ENCODE results near the gene SCN7A.
"Not testable (repeated sequence)": the region's sequence is repeated elsewhere in the genome, so short reads cannot be mapped to it uniquely, and the experiment has no call there.

The SCN7A gene

DNA sequence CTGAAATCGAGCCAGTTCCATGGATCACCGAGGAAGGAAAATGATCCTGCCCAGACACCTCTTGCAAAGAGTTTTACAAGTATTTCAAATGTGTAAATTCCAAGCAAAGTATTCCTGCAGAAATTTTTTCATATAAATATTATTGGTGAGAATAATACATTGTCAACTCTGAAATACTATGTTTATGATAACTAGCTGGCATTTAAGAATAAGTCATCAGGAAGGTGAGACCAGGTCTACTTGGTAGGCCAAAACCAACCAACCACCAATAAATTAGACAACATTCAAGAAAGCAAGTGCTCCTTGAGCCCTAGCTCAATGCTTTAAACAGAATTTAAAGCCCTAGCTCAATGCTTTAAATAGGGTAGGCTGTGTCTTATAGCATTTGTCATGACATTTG lies 21.7 kb downstream of the SCN7A start:
- no peak for TF ChIP-seq ZNF274 (IDR thresholded peaks at IDR 0.05; ENCODE audit: low read depth, low read length)
- H3K4me3 ChIP-seq (ENCODE audit: low read length): no peak overlapping the region

DNA sequence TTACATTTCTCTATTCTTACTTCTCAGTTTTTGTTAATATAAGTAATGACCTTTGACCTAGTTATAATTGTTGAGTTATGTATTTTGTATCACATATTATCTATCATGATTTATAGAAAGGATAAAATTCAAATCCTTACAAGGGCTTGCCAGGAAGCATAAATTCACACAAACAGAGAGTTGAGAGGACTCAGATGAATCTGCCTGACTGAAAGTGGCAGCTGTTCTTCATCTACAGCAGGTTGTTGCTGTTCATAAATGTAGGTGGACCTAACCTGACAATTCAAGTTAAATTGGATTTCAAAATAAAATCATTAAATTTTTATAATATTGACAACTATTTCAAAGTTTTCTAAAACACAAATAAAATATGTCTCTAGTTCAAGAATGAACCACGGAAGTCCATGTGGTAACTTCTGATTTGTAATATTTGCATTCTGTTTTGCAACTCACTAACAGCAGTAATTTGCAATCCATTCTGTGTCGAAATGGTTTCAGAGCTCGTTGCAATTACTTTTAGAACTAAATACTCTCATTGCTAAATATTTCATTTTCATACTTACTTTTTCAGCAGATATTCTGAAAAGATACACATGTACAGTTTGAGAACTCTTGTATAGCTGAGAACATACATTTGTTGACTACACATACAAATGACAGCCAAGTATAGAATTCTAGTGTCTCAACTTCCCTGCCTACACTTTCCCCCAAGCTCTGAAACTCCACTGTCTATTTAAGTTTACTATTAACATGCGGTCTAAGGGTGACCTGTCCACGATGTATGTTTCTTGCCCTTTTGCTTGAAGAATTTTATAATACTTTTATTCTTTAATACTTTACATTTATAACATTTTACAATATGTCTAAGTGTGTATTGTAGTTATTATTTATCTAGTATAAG lies 25.7 kb downstream of the SCN7A start:
- TF ChIP-seq ZNF274 (IDR thresholded peaks at IDR 0.05; ENCODE audit: low read depth, low read length): no peak
- H3K4me3 ChIP-seq (ENCODE audit: low read length): no peak overlapping the region

DNA sequence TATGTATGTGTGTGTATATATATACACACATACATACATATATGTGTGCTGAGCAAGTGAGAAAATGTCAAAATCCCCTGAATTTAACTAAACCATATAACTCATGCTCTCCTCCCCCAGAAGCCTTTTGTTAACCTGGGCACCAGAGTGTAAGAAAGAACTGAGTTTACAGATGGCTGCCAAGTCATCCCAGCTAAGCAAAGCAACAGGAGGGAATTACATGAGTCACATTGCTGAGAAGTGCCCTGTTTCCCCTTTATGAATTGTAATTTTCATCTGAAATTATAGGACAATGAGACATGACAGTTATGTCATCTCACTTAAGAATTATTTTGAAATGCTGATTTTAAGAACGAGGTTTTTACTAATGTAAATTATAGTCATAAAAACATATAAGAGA lies 29.9 kb downstream of the SCN7A start:
- no peak for TF ChIP-seq ZNF274 (IDR thresholded peaks at IDR 0.05; ENCODE audit: low read depth, low read length)
- H3K4me3 ChIP-seq (ENCODE audit: low read length): no peak overlapping the region

DNA sequence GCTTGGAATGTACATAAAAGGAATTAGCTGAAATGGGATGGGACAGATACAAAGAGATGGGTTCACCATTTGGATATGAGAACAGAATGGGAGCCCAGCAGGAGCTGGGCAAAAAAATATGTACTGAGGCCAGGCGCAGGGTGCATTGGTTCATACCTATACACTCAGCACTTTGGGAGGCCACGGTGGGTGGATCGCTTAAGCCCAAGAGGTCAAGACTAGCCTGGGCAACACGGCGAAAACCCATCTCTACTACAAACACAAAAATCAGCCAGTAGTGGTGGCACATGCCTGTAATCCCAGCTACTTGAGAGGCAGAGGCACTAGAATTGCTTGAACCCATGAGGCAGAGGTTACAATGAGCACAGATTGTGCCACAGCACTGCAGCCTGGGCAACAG lies 30.4 kb downstream of the SCN7A start:
- no peak for TF ChIP-seq ZNF274 (IDR thresholded peaks at IDR 0.05; ENCODE audit: low read depth, low read length)
- no peak overlapping the region for H3K4me3 ChIP-seq (ENCODE audit: low read length)

DNA sequence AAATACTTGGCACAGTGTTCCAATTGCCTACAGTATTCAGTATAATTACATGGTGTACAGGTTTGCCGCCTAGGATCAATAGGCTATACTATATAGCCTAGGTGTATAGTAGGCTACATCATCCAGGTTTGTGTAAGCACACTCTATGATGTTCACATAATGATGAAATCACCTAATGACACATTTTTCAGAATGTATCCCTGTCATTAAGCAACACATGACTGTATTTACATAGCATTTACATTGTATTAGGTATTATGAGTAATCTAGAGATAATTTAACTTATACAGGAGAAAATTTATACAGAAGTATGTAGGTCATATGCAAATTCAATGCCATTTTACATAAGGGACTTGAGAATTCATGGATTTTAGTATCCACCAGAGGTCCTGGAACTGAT lies 35.4 kb downstream of the SCN7A start:
- H3K4me3 ChIP-seq (ENCODE audit: low read length): no peak overlapping the region
- no peak for TF ChIP-seq ZNF274 (IDR thresholded peaks at IDR 0.05; ENCODE audit: low read depth, low read length)

DNA sequence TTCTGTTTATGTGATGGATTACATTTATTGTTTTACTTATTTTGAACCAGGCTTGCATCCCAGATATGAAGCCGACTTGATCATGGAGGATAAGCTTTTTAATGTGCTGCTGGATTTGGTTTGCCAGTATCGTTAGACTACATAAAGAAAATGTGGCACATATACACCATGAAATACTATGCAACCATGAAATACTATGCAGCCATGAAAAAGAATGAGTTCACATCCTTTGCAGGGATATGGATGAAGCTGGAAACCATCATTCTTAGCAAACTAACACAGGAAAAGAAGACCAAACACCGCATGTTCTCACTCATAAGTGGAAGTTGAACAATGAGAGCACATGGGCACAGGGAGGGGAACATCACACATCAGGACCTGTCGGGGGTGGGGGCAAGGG lies 38.2 kb downstream of the SCN7A start:
- not testable (repeated sequence) for H3K4me3 ChIP-seq (ENCODE audit: low read length)

DNA sequence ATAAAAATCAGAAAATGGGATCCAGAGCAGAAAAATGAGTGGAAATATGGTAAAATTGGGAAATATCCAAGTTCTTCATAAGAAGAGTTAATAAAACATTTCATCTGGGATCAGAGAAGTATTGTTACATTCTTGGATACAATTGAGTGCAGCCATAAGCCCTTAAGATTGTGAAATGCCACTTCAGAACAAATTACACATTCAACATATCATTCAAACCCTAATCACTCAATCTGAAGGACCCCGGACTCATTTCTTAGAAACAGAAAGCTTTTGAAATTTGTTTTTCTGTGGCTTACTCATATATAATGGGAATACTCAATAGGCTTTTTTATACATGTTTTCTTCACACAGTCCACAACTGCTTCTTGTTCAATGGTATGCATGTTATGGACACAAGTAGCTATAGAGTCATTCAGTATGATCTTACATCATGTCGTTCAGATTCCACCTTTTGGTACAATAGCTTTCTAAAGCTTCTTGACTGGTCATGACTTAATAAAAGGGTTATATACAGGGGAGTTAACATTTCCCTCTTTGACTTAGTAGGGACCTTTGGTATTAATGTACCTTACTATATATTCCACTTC lies 39.9 kb downstream of the SCN7A start:
- no peak for TF ChIP-seq ZNF274 (IDR thresholded peaks at IDR 0.05; ENCODE audit: low read depth, low read length)
- no peak overlapping the region for H3K4me3 ChIP-seq (ENCODE audit: low read length)

DNA sequence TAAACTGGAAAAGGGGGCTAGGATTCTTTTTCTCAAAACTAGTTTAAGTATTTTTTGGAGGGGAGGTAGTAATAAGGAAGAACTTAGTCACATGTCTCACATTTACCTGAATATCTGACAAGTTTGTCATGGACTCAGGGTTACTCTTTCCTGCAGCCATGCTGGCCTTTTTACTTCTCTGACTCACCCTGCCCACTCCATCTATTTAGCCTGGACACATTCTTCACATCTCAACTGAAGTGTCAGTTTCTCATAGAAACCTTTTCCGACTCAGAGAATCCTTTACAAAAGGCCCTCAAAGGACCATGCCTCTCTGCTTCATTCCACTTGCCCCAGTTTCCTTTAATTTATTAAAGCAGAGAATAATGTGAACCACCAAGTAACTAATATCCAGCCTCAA lies 42.6 kb downstream of the SCN7A start:
- no peak for TF ChIP-seq ZNF274 (IDR thresholded peaks at IDR 0.05; ENCODE audit: low read depth, low read length)
- H3K4me3 ChIP-seq (ENCODE audit: low read length): no peak overlapping the region

DNA sequence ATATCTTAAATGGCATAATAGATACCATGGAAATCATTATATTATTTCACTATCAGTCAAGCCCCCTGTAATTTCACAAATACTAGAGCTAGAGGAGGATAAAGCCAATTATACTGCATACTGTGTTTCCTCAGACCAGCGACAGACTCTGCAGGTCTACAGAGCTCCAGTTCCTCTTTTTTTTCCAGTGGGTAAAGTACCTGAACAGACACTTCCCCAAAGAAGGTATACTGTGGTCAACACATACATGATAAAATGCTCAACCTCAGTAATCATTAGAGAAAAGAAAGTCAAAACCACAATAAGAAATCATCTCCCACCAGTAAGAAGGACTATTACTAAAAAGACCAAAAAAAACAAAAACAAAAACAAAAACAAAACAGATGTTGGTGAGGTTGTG lies 44.6 kb downstream of the SCN7A start:
- no peak overlapping the region for H3K4me3 ChIP-seq (ENCODE audit: low read length)
- TF ChIP-seq ZNF274 (IDR thresholded peaks at IDR 0.05; ENCODE audit: low read depth, low read length): no peak

DNA sequence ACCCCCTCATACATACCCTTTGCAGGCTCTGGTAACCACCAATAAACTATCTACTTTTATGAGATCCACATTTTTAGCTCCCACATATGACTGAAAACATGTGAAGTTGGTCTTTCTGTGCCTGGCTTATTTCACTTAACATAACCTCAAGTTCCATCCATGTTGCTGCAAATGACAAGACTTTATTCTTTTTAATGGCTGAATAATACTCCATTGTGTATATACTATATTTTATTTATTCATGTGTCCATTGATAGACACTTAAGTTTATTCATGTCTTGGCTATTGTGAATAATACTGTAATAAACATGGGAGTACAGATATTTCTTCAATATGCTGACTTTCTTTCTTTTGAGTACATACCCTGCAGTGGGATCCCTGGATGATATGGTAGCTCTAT lies 45.9 kb downstream of the SCN7A start:
- no peak for TF ChIP-seq ZNF274 (IDR thresholded peaks at IDR 0.05; ENCODE audit: low read depth, low read length)
- no peak overlapping the region for H3K4me3 ChIP-seq (ENCODE audit: low read length)

DNA sequence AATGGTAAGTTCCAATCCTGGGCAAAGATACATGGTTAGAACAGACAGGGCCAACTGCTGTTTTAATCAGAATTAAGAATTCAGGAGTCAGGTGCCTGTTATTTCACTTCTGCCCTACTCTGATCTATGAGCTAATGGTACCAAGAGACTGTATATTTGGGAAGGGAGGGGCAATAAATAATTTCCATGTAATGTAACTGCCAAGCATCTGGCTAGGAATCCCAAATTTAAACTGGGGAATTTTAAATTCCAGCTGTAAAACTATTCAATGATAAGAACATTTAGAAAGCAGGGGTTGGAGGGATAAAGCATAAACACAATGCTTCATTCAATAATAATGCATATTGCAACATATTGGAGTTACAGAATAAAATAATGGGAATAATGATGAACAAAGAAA lies 49.7 kb downstream of the SCN7A start:
- H3K4me3 ChIP-seq (ENCODE audit: low read length): no peak overlapping the region
- TF ChIP-seq ZNF274 (IDR thresholded peaks at IDR 0.05; ENCODE audit: low read depth, low read length): no peak

DNA sequence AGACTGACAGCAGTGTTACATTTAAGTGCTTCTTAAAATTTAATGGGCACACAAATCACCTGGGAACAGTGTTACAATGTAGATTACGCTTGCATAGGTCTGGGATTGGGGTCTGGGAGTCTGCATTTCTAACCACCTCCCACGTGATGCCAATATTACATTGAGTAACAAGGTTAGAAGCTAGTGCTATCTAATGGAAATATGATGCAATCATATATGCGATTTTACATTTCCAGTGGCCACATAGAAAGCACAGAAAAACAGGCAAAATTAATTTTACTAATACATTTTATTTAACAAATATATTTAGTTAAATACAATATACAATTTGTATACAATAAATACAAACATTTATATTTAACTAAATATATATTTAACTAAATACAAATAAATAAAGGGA lies 53.7 kb downstream of the SCN7A start:
- no peak overlapping the region for H3K4me3 ChIP-seq (ENCODE audit: low read length)
- no peak for TF ChIP-seq ZNF274 (IDR thresholded peaks at IDR 0.05; ENCODE audit: low read depth, low read length)

DNA sequence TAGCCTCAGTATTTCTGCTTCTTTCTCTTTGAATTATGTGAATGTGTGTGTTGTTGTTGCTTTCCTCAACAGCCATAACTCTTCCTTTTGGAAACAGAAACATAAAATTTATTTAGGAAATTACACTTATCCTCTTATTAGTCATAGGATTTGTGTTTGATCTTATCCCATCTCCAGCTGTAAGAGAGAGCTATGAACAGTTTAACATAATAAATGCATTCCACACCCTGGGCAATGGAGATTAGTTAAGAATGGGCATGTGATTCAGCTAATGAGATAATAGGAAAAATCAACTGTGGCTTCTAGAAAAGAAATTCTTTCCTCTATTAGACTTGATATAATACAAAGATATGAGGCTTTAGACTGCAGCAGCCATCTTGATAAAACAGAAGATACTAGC lies 55.0 kb downstream of the SCN7A start:
- TF ChIP-seq ZNF274 (IDR thresholded peaks at IDR 0.05; ENCODE audit: low read depth, low read length): no peak
- no peak overlapping the region for H3K4me3 ChIP-seq (ENCODE audit: low read length)

DNA sequence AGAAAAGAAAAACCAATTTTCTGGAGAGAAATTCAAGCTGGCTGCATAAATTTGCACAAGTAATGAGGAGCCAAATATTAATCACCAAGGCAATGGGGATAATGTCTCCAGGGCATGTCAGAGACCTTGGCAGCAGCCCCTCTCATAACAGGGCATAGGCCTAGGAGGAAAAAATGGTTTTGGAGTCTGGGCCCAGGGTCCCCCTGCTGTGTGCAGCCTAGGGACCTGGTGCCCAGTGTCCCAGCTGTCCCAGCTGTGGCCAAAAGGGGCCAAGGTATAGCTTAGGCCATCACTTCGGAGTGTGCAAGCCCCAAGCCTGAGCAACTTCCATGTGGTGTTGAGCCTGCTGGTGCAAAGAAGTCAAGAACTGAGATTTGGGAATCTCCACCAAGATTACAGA lies 57.1 kb downstream of the SCN7A start:
- no peak overlapping the region for H3K4me3 ChIP-seq (ENCODE audit: low read length)
- TF ChIP-seq ZNF274 (IDR thresholded peaks at IDR 0.05; ENCODE audit: low read depth, low read length): no peak

DNA sequence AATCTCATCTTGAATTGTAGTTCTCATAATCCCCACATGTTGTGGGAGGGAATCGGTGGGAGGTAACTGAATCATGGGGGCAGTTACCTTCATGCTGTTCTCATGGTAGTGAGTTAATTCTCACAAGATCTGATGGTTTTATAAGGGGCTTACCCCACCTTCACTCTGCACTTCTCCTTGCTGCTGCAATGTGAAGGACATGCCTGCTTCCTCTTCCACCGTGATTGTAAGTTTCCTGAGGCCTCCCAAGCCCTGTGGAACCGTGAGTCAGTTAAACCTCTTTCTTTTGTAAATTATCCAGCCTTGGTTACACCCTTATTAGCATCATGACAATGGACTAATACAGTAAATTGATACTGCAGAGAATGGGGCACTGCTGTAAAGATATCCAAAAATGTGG lies 57.9 kb downstream of the SCN7A start:
- TF ChIP-seq ZNF274 (IDR thresholded peaks at IDR 0.05; ENCODE audit: low read depth, low read length): no peak
- H3K4me3 ChIP-seq (ENCODE audit: low read length): no peak overlapping the region

DNA sequence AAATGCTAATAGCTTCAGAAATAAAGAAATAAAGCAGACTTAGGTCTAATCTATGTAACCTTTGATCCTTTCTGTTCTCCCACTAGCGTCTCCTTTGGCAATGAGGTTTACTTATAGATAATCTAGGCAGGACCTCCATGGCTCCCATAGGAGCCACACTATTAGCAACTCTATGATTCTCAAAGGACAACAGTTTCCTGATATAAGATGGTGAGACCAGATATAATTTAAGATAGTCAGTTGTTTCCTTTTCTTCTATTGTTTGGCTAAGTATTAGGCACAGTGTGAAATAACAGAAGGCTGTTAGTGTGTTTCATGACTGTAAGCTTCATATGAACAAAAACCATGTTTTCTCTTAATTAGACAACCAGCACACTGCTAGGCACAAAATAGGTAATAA lies 59.6 kb downstream of the SCN7A start:
- no peak for TF ChIP-seq ZNF274 (IDR thresholded peaks at IDR 0.05; ENCODE audit: low read depth, low read length)

More for the DNA sequence above, 59.6 kb downstream of the SCN7A start:
- no peak overlapping the region for H3K4me3 ChIP-seq (ENCODE audit: low read length)

All from GM08714 (cell line).